HL-60 (cell line): Measurements from ENCODE around the gene MACROD1.

Source experiments
- DNase-seq, 2 experiments: peaks; one replicate each; pipeline ENCODE4 v3.0.0-alpha.2; 2010 to 2020; ENCODE audit warnings: low read depth in 1 of 2, low spot score in 1 of 2
- H3K27ac ChIP-seq: fragments of 250-450 bp; sonication (Bioruptor Pico); replicated peaks from 2 replicates; pipeline ENCODE4 v1.5.1; 2020; ENCODE audit warnings: mild to moderate bottlenecking, moderate library complexity
- H3K27me3 ChIP-seq: fragments of 250-450 bp; sonication (Bioruptor Pico); 2 replicates; pipeline ENCODE4 v1.5.1; 2021; ENCODE audit warnings: mild to moderate bottlenecking, moderate library complexity; ENCODE audit not compliant: insufficient read depth, poor library complexity, severe bottlenecking
- H3K4me3 ChIP-seq: replicated peaks from 2 replicates; pipeline ENCODE4 v1.5.1; 2011; ENCODE audit warnings: mild to moderate bottlenecking, control low read depth, low read length; ENCODE audit not compliant: insufficient read depth
- GABPA ChIP-seq: IDR thresholded peaks from 2 replicates; pipeline ENCODE4 v1.6.1; 2012; ENCODE audit warnings: low read depth
- POLR2AphosphoS5 ChIP-seq: IDR thresholded peaks from 2 replicates; pipeline ENCODE4 v1.6.1; 2012; ENCODE audit warnings: low read depth
- SPI1 ChIP-seq: IDR thresholded peaks from 2 replicates; pipeline ENCODE4 v1.6.1; 2012; ENCODE audit warnings: low read depth, mild to moderate bottlenecking, borderline replicate concordance
- TF ChIP-seq, protein P1 (sequence below): IDR thresholded peaks from one replicate; pipeline ENCODE4 v1.5.1; 2011; ENCODE audit warnings: low read length, control low read depth, inconsistent platforms; ENCODE audit not compliant: insufficient read depth
- TF ChIP-seq, protein P2 (sequence below): IDR thresholded peaks from 2 replicates; pipeline ENCODE4 v1.6.1; 2012; ENCODE audit warnings: low read depth; ENCODE audit not compliant: insufficient replicate concordance

The MACROD1 gene

DNA sequence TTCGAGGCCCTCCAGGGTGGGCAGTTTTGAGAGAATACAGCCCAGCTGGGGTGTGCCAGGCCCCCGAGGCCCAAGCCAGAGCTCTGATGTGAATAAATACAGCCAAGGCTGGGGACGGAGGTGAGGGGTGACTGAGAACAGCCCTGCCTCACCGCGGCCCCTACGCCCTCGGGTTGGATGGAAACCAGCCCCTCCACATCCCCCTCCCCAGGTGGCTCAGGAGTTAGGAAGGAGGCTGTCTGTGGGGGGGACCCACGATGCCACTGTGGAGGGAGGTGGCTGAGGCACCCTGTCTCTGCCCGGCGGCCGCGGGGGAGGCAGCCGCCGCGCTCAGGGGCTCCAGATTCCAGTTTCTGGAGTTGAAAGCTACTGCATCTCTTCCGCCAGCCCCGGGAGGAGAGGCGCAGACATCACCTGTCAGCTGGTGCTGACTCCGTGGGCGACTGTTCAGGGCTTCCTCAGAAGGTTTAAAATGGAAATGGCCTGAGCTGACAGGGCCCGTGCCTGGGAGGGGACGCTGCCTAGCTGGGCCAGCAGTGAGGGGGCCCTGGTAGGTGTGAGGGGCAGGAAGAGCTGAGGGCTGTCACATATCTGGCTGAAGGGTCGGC lies 128.8 kb downstream of the MACROD1 start:
- H3K4me3 ChIP-seq = no peak overlapping the region
- TF ChIP-seq, protein P1, sequence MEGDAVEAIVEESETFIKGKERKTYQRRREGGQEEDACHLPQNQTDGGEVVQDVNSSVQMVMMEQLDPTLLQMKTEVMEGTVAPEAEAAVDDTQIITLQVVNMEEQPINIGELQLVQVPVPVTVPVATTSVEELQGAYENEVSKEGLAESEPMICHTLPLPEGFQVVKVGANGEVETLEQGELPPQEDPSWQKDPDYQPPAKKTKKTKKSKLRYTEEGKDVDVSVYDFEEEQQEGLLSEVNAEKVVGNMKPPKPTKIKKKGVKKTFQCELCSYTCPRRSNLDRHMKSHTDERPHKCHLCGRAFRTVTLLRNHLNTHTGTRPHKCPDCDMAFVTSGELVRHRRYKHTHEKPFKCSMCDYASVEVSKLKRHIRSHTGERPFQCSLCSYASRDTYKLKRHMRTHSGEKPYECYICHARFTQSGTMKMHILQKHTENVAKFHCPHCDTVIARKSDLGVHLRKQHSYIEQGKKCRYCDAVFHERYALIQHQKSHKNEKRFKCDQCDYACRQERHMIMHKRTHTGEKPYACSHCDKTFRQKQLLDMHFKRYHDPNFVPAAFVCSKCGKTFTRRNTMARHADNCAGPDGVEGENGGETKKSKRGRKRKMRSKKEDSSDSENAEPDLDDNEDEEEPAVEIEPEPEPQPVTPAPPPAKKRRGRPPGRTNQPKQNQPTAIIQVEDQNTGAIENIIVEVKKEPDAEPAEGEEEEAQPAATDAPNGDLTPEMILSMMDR = no peak
- TF ChIP-seq GABPA (no peak), POLR2AphosphoS5 (no peak; the same call in 1 of the 2 replicates), SPI1 (no peak)
- TF ChIP-seq, protein P2, sequence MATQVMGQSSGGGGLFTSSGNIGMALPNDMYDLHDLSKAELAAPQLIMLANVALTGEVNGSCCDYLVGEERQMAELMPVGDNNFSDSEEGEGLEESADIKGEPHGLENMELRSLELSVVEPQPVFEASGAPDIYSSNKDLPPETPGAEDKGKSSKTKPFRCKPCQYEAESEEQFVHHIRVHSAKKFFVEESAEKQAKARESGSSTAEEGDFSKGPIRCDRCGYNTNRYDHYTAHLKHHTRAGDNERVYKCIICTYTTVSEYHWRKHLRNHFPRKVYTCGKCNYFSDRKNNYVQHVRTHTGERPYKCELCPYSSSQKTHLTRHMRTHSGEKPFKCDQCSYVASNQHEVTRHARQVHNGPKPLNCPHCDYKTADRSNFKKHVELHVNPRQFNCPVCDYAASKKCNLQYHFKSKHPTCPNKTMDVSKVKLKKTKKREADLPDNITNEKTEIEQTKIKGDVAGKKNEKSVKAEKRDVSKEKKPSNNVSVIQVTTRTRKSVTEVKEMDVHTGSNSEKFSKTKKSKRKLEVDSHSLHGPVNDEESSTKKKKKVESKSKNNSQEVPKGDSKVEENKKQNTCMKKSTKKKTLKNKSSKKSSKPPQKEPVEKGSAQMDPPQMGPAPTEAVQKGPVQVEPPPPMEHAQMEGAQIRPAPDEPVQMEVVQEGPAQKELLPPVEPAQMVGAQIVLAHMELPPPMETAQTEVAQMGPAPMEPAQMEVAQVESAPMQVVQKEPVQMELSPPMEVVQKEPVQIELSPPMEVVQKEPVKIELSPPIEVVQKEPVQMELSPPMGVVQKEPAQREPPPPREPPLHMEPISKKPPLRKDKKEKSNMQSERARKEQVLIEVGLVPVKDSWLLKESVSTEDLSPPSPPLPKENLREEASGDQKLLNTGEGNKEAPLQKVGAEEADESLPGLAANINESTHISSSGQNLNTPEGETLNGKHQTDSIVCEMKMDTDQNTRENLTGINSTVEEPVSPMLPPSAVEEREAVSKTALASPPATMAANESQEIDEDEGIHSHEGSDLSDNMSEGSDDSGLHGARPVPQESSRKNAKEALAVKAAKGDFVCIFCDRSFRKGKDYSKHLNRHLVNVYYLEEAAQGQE = no peak
- peaks cover 25% of the 10 kb centered on the region for H3K27me3 ChIP-seq
- no peak for DNase-seq
- H3K27ac ChIP-seq = no peak overlapping the region

DNA sequence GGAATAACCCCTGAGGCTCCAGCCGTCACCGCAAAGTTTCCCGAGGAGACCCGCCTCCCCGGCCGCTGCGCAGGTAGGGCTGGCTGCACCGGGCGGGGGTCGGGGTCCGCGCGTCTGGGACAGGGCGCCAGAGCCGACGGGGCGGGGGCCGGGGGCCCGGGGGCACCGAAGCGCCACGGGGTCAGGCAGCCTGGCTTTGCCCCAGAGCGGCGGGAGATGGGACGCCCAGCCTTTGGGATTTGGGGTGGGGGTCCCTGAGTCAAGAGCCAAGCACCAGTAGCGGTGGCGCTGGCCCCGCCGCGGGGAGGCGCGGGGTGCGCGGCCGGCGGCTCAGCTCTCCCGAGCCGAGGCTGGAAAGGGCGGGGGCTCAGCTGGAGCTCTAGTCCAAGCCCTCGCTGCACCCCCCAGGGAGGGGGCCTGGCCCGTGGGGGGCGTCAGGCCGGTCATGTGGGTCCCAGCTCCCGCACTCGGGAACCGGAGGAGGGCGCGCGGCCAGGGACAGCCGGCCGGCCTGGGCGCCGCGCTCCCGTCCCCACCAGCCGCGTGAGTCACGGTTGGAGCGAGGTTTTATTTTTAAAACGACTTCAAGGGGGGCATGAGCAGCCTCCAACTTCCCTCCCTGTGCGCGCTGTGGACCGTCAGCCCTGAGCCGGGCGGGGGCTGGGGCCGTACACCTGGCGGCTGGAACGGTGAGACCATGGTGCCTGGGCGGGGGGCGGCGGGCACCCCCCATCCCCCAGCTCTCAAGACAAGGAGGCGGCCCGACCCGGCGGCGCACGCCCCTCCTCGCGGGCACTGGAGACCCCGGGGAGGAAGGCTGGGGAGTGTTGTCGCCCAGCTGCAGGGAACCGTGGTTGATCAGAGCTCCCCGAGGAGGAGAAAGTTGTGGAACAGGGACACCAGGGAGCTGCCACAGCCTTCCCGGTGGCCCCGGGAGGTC lies 129.6 kb downstream of the MACROD1 start:
- Histone ChIP-seq H3K27me3 (peaks cover 25% of the 10 kb centered on the region), H3K4me3 (peak overlapping the region; percentile 26), H3K27ac (no peak overlapping the region)
- DNase-seq = no peak
- TF ChIP-seq, protein P1 = no peak
- TF ChIP-seq SPI1 (no peak), GABPA (no peak), POLR2AphosphoS5 (no peak)
- TF ChIP-seq, protein P2 = no peak

DNA sequence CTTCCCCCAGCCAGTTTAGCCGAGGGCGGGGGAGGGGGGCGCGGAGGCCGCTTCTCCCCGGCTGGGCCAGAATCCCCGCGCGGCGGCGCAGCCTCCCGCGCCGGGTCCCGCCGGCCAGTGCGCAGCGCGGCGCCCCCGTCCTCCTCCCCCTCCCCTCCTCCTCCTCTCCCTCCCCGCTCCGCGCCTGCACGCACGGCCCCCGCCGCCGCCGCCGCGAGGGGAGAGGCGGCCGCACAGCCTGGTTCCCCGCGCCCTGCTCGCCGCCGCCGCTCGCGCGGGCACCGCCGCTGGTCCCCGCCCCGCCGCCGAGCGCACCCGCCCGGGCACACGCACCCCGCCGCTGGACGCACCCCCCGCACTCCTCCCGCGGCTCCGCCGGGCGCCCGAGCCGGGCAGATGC lies 130.3 kb downstream of the MACROD1 start, which contains the start of gene FLRT1:
Gene FLRT1 (plus strand): TSS at position 356 of the 400 bp plus-strand sequence. CDS start 80,337 bp downstream, outside the sequence.
- TF ChIP-seq GABPA (no peak), POLR2AphosphoS5 (no peak), SPI1 (no peak)
- TF ChIP-seq, protein P2 = no peak
- TF ChIP-seq, protein P1 = no peak

More for the DNA sequence above, 130.3 kb downstream of the MACROD1 start, which contains the start of gene FLRT1:
- peak within 1 kb of the TSS; percentile 26 for H3K4me3 ChIP-seq
- H3K27me3 ChIP-seq = peaks cover 25% of the 10 kb centered on the region
- DNase-seq = no peak
- H3K27ac ChIP-seq = no peak within 1 kb of the TSS
